Loucy (cell line): Measurements from ENCODE around the gene COX7A2L.
A peak's percentile ranks its signal among the peaks of the same experiment; 100 is the strongest.

Experiments used
- H2AFZ ChIP-seq: fragments of 200-600 bp; sonication (generic); 2 replicates; pipeline ENCODE4 v1.6.0; 2016; ENCODE audit warnings: antibody characterized with exemption, mild to moderate bottlenecking, low read length, moderate library complexity
- H3F3A ChIP-seq: fragments of 200-600 bp; 2 replicates; pipeline ENCODE4 v1.6.0; 2016; ENCODE audit warnings: antibody characterized with exemption, low read depth, mild to moderate bottlenecking
- H3K27me3 ChIP-seq: fragments of 200-600 bp; sonication (generic); 2 replicates; pipeline ENCODE4 v1.6.1; 2014; ENCODE audit warnings: low read length, mild to moderate bottlenecking; ENCODE audit not compliant: insufficient read depth, poor library complexity, severe bottlenecking
- H3K36me3 ChIP-seq: fragments of 200-600 bp; sonication (generic); 2 replicates; pipeline ENCODE4 v1.6.1; 2016; ENCODE audit warnings: low read length; ENCODE audit not compliant: insufficient read depth
- H3K4me1 ChIP-seq: fragments of 200-600 bp; sonication (generic); 2 replicates; pipeline ENCODE4 v1.5.1; 2014; ENCODE audit warnings: low read length, mild to moderate bottlenecking; ENCODE audit not compliant: insufficient read depth, poor library complexity, severe bottlenecking
- H3K4me2 ChIP-seq: fragments of 200-600 bp; sonication (generic); 2 replicates; pipeline ENCODE4 v1.6.0; 2014; ENCODE audit warnings: antibody characterized with exemption, low read length, low read depth, mild to moderate bottlenecking; ENCODE audit not compliant: poor library complexity, severe bottlenecking
- H3K4me3 ChIP-seq: fragments of 200-600 bp; sonication (generic); 2 replicates; pipeline ENCODE4 v1.5.1; 2014; ENCODE audit warnings: low read length, mild to moderate bottlenecking, mixed read lengths; ENCODE audit not compliant: poor library complexity, severe bottlenecking
- H3K79me2 ChIP-seq: fragments of 200-600 bp; sonication (generic); 2 replicates; pipeline ENCODE4 v1.6.1; 2014; ENCODE audit warnings: low read length; ENCODE audit not compliant: insufficient read depth
- H3K9ac ChIP-seq: fragments of 200-600 bp; sonication (generic); 2 replicates; pipeline ENCODE4 v1.6.0; 2014; ENCODE audit warnings: mild to moderate bottlenecking, low read depth, low read length, moderate library complexity; ENCODE audit not compliant: poor library complexity, severe bottlenecking
- H3K9me2 ChIP-seq: fragments of 200-600 bp; sonication (generic); replicated peaks from 2 replicates; pipeline ENCODE4 v1.6.1; 2016; ENCODE audit warnings: low read depth, low read length, mixed read lengths
- H3K9me3 ChIP-seq: fragments of 200-600 bp; sonication (generic); 2 replicates; pipeline ENCODE4 v1.6.1; 2014; ENCODE audit warnings: mild to moderate bottlenecking, antibody characterized with exemption, low read length, low read depth; ENCODE audit not compliant: insufficient read depth
- H4K20me1 ChIP-seq: fragments of 200-600 bp; sonication (generic); 2 replicates; pipeline ENCODE4 v1.6.0; 2014; ENCODE audit warnings: antibody characterized with exemption, low read length, mild to moderate bottlenecking; ENCODE audit not compliant: insufficient read depth, poor library complexity, severe bottlenecking
- CTCF ChIP-seq: fragments of 200-600 bp; sonication (generic); conservative IDR thresholded peaks from 2 replicates; pipeline ENCODE4 v1.5.1; 2014; ENCODE audit warnings: mild to moderate bottlenecking, antibody characterized with exemption, low read length
- EZH2phosphoT487 ChIP-seq: fragments of 200-600 bp; IDR thresholded peaks from 2 replicates; pipeline ENCODE4 v1.6.1; 2018; ENCODE audit warnings: antibody characterized with exemption, mild to moderate bottlenecking, moderate library complexity, borderline replicate concordance

The COX7A2L gene

GRCh38 chr2:42329736-42330135 is 31.3 kb downstream of the COX7A2L start:
- Histone ChIP-seq H3K4me3 (no peak overlapping the region), H3K36me3 (peaks cover 50% of the 10 kb centered on the region; the same call in 1 of the 2 replicates), H3K4me2 (no peak overlapping the region), H2AFZ (no peak overlapping the region), H3K9me2 (no peaks in the 10 kb centered on the region), H4K20me1 (no peaks in the 10 kb centered on the region), H3K9ac (no peak overlapping the region), H3K79me2 (no peaks in the 10 kb centered on the region), H3F3A (no peaks in the 10 kb centered on the region), H3K9me3 (no peaks in the 10 kb centered on the region), H3K4me1 (no peaks in the 10 kb centered on the region), H3K27me3 (no peaks in the 10 kb centered on the region)
- TF ChIP-seq CTCF (no peak), EZH2phosphoT487 (no peak)

DNA sequence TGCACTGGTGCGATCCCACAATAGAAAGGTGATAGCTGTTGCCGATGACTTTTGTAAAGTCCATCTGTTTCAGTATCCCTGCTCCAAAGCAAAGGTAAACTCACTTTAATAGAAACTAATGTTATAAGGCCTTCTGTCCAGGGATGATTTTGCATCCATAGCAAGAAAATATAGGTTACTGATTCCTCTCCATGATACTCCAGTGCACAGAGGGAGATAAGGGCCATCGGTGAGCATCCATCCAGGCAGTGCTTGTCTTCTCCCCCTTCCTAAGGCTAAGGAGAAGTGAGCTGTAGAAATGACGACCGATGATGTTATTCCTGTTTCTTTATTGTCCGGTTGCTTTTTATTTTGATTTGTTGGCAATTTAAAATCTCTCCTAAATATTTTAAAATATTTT is 32.1 kb downstream of the COX7A2L start:
- Histone ChIP-seq H3K9ac (no peak overlapping the region), H3K4me3 (no peak overlapping the region), H3K9me2 (no peaks in the 10 kb centered on the region), H3K27me3 (no peaks in the 10 kb centered on the region), H3K36me3 (peaks cover 50% of the 10 kb centered on the region; the same call in 1 of the 2 replicates), H3K9me3 (no peaks in the 10 kb centered on the region), H2AFZ (no peak overlapping the region), H3K79me2 (no peaks in the 10 kb centered on the region), H3K4me2 (no peak overlapping the region), H3K4me1 (no peaks in the 10 kb centered on the region), H4K20me1 (no peaks in the 10 kb centered on the region), H3F3A (no peaks in the 10 kb centered on the region)
- TF ChIP-seq EZH2phosphoT487 = no peak
- no peak for TF ChIP-seq CTCF

DNA sequence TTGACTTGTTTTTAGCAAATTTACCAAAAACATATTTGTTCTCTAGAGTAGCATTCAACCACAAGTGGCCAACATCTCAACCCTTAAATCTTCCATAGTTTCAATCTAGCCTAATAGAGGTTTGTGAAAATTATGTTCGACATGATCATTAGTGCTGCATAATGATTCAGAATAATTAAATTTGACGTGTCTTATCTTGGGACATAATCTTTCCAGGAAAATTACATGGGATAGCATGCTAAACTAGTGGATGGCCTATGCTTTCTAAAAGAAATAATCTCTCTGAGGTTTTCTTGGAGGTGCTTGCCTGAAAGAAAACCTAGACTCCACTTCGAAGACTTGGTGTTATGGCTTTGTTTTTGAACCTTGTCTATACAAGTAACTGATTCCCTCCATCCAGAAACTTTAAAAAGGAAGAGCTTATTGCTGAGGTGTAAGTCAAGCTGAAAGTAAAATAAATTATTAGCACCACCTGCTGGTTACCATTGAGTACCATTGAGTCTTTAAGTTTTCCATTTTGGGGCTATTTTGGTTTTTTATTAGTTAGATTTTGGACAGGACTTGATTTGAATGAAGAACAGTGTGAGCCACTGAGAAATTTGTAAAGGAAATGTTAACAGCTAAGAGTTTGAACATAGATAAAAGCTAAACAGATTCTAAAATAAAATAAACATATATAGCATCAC is 32.7 kb downstream of the COX7A2L start:
- Histone ChIP-seq H3K4me3 (no peak overlapping the region), H3K27me3 (no peaks in the 10 kb centered on the region), H3K9me3 (no peaks in the 10 kb centered on the region), H3F3A (no peaks in the 10 kb centered on the region), H3K4me2 (no peak overlapping the region), H3K36me3 (peaks cover 43% of the 10 kb centered on the region; the same call in 1 of the 2 replicates), H3K9me2 (no peaks in the 10 kb centered on the region), H3K9ac (no peak overlapping the region), H2AFZ (no peak overlapping the region), H4K20me1 (no peaks in the 10 kb centered on the region), H3K4me1 (no peaks in the 10 kb centered on the region), H3K79me2 (no peaks in the 10 kb centered on the region)
- TF ChIP-seq CTCF = peak; percentile 80
- no peak for TF ChIP-seq EZH2phosphoT487
